Measurements from ENCODE around the gene ZSWIM9.

The ZSWIM9 gene

DNA sequence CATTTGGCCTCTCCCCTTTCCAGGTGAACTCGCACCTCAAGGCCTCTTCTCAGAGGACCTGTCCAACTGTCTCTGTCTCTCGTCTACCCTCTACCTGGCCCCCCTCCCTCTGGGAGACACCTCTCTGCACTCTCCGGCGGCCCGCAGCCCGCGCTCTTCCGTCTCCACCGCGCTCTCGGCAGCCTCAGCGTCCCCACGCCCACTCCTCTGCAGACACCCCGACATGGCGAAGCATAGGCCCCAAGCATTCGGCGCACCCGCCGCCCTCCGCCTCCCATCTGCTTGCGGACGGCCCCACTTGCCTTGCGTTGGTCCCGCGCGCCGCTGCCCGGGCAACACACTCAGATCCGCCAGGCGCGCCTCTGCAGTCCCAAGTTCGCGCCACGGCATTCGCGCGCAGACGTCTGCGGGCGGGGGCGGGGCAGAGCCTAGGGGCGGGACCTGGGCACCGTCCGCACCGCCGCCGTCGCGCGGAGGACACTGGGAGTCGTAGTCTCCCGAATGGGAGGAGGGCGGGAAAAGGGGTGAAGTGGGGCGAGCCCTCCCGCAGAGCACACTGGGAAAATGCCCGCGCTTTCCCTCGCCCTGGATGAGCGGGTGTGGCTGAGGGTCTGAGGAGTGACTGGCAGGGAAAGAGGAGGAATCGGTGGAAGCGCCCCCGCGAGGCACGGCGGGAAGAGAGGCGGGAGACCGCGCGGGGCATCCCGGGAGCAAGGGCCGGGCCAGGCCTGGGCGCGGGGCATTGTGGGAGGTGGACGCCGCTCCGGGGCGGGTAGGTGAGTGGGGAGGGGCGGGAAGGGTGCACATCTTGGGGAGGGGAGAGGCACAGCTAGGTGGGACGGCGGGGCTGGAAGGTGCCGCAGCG lies at the start of gene ZSWIM9, which contains the start of gene LIG1:
Gene ZSWIM9 (plus strand): TSS at position 742 of the 865 bp plus-strand sequence. CDS start 1,123 bp downstream, outside the sequence.
Gene LIG1 (minus strand): TSS at position 406 of the 865 bp plus-strand sequence. CDS start 4,778 bp downstream, outside the sequence.
- peak; percentile 92 for DNase-seq

- DNase-seq, result no peak
Measured at GRCh38 chr19:48121066-48121465, 49.4 kb upstream of the ZSWIM9 start.

DNA sequence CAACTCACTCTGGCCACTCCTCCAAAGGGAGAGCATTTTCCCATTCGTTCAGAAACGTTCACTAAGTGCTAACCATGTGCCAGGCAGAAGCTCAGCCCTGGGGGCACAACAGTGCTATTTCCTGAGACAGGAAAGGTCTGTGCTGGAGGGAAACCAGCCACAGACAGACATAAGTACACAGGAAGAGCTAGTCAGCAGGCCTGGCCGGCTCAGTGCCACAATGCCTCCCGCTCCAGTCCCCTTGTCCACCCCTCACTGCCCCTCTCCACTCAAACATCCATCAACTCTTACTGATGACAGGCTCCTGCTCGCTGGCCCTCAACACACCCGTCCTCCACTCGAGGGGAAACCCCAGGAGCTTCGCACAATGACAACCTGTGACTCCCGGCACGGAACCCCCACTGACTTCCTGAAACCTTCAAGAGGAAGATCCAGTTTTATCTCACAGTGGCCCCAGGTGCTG lies 48.5 kb upstream of the ZSWIM9 start:
- DNase-seq, result no peak

- no peak for DNase-seq
Measured at GRCh38 chr19:48122421-48122820, 48.1 kb upstream of the ZSWIM9 start.

DNA sequence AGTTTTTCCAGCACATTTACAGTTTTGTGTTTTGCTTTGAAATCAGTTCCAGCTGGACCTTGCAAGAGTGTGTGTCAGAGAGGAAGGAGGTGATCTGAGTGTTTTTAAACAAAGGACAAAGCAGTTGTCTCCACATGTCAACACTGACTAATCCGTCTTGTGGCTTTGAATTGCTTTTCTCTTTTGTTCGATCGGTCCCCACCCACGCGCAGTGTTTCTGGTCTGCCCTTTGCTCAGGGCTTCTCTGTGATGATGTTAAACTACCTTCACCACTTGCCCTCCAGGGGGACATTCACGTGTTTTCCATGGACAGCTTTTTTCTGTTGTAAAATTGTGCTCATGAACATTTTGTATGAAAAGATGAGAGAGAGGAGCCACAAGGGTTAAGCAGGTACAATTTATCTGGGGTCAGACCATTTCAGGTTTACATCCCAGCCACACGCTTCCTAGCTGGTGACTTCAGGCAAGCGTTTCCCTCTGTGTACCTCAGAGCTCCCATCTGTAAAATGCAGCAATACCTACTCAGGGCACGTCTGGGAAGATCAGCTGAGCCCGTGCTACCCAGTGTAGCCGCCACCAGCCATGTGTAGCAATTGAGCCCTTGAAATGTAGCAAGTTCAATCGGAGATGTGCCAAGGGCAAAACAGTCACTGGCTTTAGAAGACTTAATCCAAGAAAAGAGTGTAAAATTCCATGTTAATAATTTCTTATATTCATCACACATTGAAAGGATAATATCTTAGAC lies 46.4 kb upstream of the ZSWIM9 start:
- DNase-seq, result no peak

GRCh38 chr19:48127561-48127960 lies 42.9 kb upstream of the ZSWIM9 start:
- DNase-seq, result no peak

GRCh38 chr19:48133094-48133493 lies 37.4 kb upstream of the ZSWIM9 start:
- DNase-seq, result no peak

GRCh38 chr19:48135411-48135810 lies 35.1 kb upstream of the ZSWIM9 start:
- DNase-seq, result no peak

GRCh38 chr19:48136547-48136946 lies 33.9 kb upstream of the ZSWIM9 start:
- DNase-seq, result no peak

DNA sequence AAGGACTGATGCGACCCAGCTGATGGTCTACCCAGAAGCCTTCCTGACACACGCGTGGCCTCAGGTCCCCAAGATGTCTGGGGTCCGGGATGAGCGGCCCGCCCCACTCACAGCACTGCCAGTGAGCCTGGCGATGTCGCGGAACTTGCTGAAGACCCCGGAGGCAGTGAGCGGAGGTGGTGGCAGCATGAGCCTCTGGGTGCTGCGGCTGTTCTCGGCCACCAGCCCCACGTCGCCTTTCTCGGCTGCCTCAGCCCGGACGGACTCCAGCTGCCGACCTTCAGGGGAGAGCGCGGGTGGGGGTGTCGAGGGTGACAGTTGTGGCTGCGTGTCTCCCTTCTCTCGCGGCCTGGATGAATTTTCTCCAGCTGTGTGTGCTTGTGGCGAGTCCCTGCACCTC lies 33.1 kb upstream of the ZSWIM9 start:
- DNase-seq, result no peak

- no peak for DNase-seq
Measured at GRCh38 chr19:48139053-48139452, 31.4 kb upstream of the ZSWIM9 start.

- DNase-seq, result no peak
Measured at GRCh38 chr19:48147597-48148175, 22.8 kb upstream of the ZSWIM9 start.

DNA sequence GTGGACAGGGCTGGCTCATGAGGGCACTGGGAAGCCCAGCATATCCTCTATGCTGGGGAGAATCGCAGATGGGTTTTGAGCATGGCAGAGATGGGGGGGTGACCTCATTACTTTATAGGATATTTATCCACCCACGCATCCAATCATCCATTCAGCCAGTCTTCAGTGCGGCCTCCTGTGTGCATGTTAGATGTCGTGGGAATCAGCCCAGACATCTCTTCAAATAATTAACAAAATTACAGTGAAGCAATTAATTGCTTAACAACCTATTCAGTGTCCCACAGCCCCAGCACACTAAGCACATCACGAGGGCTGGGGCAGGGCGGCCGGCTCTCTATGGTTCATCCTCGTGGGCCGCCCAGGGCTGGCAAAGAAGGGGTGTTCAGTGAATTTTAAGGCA lies 21.9 kb upstream of the ZSWIM9 start:
- no peak for DNase-seq

GRCh38 chr19:48149430-48149829 lies 21.1 kb upstream of the ZSWIM9 start:
- DNase-seq, result no peak

DNA sequence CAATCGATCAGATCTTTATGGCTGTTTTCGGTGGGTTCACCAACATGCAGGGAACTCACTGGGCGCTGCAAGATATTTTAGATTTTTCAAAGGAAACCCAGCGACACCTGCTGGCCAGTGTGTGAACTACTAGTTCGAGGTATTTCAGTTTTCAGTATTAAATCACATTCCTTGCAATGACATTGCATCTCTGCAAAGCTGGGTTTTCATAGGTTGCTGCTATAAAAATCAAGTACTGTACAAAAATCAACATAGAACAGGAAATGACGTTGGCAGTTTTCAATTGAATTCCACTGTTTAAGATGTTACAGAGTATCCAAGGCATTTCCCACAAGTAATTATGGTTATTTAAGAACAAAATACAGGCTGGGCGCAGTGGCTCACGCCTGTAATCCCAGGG lies 17.9 kb upstream of the ZSWIM9 start:
- DNase-seq, result peak; percentile 63

DNA sequence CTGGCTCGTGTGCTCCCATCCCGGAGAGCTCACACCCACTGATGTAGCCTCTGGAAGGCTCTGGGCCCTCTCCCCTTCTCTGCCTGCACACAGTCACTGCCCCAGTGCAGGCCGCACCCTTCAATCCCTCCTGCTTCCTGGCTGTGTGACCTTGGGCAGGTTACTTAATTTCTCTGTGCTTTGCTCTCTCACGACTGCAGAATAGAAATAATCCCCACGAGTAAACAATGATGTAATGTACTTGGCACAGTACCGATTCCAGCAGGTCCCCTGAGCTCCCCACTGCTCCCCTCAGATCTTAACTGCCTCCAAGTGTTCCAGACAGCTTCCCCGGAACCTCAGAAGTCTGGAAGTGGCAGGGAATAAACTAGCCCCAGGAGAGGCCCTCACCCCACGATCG lies 16.5 kb upstream of the ZSWIM9 start:
- no peak for DNase-seq

- no peak for DNase-seq
Measured at GRCh38 chr19:48158210-48158790, 12.2 kb upstream of the ZSWIM9 start.

DNA sequence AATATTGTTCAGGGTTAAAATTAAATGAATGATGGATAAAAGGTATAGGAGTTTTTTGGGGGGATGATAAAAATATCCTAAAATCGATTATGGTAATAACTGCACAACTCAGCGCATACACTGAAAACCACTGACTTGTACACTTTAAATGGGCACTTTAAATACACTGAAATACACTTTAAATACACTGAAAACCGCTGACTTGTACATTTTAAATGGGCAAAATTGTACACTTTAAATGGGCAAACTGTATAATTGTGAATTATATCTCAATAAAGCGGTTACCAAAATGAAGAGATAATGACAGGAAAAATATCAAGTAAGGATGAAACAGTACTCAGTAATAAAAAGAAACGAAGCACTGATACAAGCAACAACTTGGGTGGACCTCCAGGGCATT lies 1.8 kb upstream of the ZSWIM9 start:
- no peak for DNase-seq

DNA sequence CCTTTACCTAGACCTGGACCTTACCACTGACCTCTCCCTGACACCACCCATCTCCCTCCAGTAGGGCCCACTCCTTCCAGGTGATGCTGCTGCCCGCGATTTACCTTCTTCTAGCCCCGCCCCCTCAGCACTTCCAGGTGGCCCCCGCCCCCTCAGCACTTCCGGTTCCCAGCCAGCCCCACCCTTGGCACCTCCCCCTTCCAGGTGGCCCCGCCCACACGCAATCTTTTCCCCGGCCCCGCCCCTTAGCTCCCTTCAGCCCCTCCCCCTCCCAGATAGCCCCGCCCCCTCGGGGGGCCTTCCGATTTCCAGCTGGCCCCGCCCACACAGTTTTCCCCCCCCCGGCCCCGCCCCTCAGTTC lies 922 bp upstream of the ZSWIM9 start:
- DNase-seq, result peak; percentile 85

DNA sequence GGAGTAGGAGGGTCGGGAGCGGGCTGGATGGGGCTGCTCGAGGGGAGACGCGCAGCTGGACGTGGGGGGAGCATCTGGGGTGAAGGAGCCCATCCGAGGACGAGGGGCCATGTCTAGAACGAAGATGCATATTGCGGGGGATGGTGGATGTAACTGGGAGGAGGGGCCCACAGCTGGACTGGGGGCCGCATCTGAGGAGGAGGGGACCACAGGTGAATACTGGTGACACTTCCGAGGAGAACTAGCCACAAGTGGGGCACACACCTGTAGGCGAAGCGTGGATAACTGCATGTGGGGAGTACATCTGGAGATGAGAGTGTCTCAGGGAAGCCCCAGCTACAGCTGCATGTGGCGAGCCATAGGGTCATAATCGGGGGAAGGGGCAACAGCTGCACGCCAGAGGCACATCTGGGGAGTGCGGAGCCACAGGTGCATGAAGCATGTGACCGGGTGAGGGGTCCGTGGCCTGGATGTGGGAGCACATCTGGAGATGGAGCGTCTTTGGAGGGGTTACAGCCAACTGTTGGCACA lies 402 bp downstream of the ZSWIM9 start:
- no peak for DNase-seq

DNA sequence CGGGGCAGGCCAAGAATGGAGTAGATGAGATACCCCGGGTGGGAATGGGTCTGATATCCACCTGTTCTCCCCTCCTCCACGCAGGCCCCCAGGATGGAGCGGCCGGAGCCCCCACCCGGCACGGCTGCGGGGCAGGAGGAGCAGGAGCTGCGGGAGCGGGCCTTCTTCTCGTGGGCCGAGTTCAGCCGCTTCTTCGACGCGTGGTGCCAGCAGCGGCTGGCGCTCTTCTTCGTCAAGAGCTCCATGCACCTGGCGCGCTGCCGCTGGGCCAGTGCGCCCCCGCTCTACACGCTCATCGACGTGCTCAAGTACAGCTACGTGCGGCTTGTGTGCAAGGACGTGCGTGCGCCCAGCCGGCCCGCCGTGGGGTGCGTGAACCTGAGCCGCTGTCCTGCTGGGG lies 1.2 kb downstream of the ZSWIM9 start:
- no peak for DNase-seq

GRCh38 chr19:48174445-48175030 lies 4.1 kb downstream of the ZSWIM9 start:
- no peak for DNase-seq

DNA sequence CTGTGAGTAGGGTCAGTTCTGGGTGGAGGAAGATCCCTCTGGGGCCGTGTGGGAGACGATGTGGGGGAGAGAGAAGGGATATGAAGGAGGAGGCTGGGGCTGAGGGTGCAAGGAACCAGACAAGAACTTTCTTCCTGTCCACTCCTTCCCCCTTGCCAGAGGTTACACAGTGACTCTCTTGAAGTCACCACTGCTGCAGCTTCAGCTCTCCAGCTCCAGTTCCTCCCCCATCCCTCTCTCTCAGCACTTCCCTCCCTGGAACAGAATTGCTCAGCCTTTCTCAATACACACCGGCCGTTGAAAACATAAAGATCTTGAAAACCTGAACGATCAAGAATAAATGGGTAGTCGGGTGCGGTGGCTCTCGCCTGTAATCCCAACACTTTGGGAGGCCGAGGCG lies 5.1 kb downstream of the ZSWIM9 start:
- no peak for DNase-seq
